HG03558 (cell line): ENCODE results near the gene OR6C70.

Source experiments
- ATAC-seq: cut with Tn5 transposase; IDR thresholded peaks from one replicate; pipeline ENCODE4 v1.9.1; 2021; ENCODE audit warnings: moderate number of reproducible peaks; ENCODE audit not compliant: unreplicated experiment; ENCODE audit errors: extremely low read depth

The OR6C70 gene

DNA sequence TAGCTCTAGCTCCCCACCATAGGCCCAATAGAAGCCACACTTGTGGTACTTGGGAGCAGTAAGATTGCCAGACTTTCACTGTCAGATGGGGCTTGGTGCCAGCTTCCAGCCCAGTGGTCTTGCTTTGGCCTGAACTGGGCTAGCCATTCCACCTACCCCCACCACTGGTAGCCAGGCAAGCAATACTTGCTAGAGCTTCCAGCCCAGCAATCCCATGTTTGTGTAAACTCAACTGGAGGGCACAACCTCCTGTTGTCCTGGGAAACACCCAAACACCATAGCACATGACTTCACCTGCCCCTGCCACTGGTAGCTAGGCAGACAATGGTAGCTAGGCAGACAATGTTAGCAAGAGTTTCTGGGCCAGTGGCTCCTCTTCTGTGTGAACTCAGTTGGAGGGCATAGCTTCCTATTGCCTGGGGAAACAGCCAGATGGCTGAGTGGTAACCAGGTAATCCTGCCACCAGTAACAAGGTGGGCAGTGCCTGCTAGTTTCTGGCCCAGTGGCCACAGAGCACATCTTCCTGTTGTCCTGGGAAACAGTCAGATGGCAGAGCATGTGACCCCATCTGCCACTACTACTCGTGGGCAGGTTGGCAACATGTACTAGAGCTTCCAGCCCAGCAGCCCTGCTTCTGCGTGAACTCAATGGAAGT lies 49.5 kb downstream of the OR6C70 start:
- ATAC-seq = no peak
